Measurements from ENCODE around the gene ACHE.
A peak's percentile ranks its signal among the peaks of the same experiment; 100 is the strongest.
"Not testable (repeated sequence)": the region's sequence is repeated elsewhere in the genome, so short reads cannot be mapped to it uniquely, and the experiment has no call there.

The ACHE gene

GRCh38 chr7:100860702-100861615 is 34.7 kb downstream of the ACHE start:
- DNase-seq, result no peak

GRCh38 chr7:100859856-100860255 is 35.8 kb downstream of the ACHE start:
- no peak for DNase-seq

- DNase-seq, result no peak
Observed at GRCh38 chr7:100856871-100857282, 38.8 kb downstream of the ACHE start.

- no peak for DNase-seq
Observed at GRCh38 chr7:100855515-100855914, 40.2 kb downstream of the ACHE start.

- DNase-seq, result not testable (repeated sequence)
Observed at GRCh38 chr7:100854899-100855298, 40.8 kb downstream of the ACHE start.

- no peak for DNase-seq
Observed at GRCh38 chr7:100854146-100854895, 41.4 kb downstream of the ACHE start.

GRCh38 chr7:100852048-100852872 is 43.4 kb downstream of the ACHE start, which contains the start of gene SLC12A9:
SLC12A9 (plus strand) TSS chr7:100852713; CDS start chr7:100854198, 1,485 bp downstream.
- peak; percentile 91 for DNase-seq

GRCh38 chr7:100847360-100847759 is 48.3 kb downstream of the ACHE start:
- no peak for DNase-seq

- DNase-seq, result no peak
Observed at GRCh38 chr7:100840470-100841100, 55.1 kb downstream of the ACHE start.

Data from NCI-H2227 treated with DMSO at 0.1 percent for 48 hours (cell line).